ENCODE data around the gene SIN3A. TPM values are rescaled to one million over a fixed set of nuclear protein-coding genes. Genes with fewer than 3 reads are reported as not detected.
"Not testable (repeated sequence)": the region's sequence is repeated elsewhere in the genome, so short reads cannot be mapped to it uniquely, and the experiment has no call there.

The SIN3A gene
- total RNA-seq, 1 donor from 2014 or later = 94.7 TPM

- intact Hi-C loops (cut with micrococcal nuclease) = no loop called here
Observed at GRCh38 chr15:75358771-75359536, 92.5 kb downstream of the SIN3A start.

GRCh38 chr15:75357976-75358673 is 93.4 kb downstream of the SIN3A start:
- intact Hi-C loops (cut with micrococcal nuclease) = no loop called here

- intact Hi-C loops (cut with micrococcal nuclease) = no loop called here
Observed at GRCh38 chr15:75356517-75356916, 95.0 kb downstream of the SIN3A start.

- intact Hi-C loops (cut with micrococcal nuclease) = no loop called here
Observed at GRCh38 chr15:75356006-75356405, 95.5 kb downstream of the SIN3A start.

- intact Hi-C loops (cut with micrococcal nuclease) = no loop called here
Observed at GRCh38 chr15:75355369-75355768, 96.1 kb downstream of the SIN3A start.

- intact Hi-C loops (cut with micrococcal nuclease) = no loop called here
Observed at GRCh38 chr15:75354454-75354853, 97.0 kb downstream of the SIN3A start.

GRCh38 chr15:75353604-75354003 is 97.9 kb downstream of the SIN3A start:
- intact Hi-C loops (cut with micrococcal nuclease) = no loop called here

GRCh38 chr15:75352186-75353080 is 99.1 kb downstream of the SIN3A start:
- intact Hi-C loops (cut with micrococcal nuclease) = no loop called here

GRCh38 chr15:75350601-75351361 is 100.7 kb downstream of the SIN3A start:
- intact Hi-C loops (cut with micrococcal nuclease) = no loop called here

- intact Hi-C loops (cut with micrococcal nuclease) = no loop called here
Observed at GRCh38 chr15:75349851-75350588, 101.5 kb downstream of the SIN3A start.

GRCh38 chr15:75349351-75349669 is 102.2 kb downstream of the SIN3A start:
- intact Hi-C loops (cut with micrococcal nuclease) = not testable (repeated sequence)

GRCh38 chr15:75348562-75349350 is 102.7 kb downstream of the SIN3A start:
- intact Hi-C loops (cut with micrococcal nuclease) = no loop called here

- intact Hi-C loops (cut with micrococcal nuclease) = no loop called here
Observed at GRCh38 chr15:75348034-75348561, 103.4 kb downstream of the SIN3A start.

GRCh38 chr15:75347222-75348033 is 104.1 kb downstream of the SIN3A start:
- intact Hi-C loops (cut with micrococcal nuclease) = no loop called here

- intact Hi-C loops (cut with micrococcal nuclease) = no loop called here
Observed at GRCh38 chr15:75346796-75347221, 104.7 kb downstream of the SIN3A start, which contains the start of gene NEIL1. Gene NEIL1, plus strand, starts transcription at chr15:75347039. Its CDS starts 1,867 bp downstream, at chr15:75348906.

- intact Hi-C loops (cut with micrococcal nuclease) = not testable (repeated sequence)
Observed at GRCh38 chr15:75343953-75344352, 107.5 kb downstream of the SIN3A start.

- intact Hi-C loops (cut with micrococcal nuclease) = no loop called here
Observed at GRCh38 chr15:75342221-75342620, 109.3 kb downstream of the SIN3A start.

- intact Hi-C loops (cut with micrococcal nuclease) = no loop called here
Observed at GRCh38 chr15:75339531-75340240, 111.8 kb downstream of the SIN3A start.

All from T-helper 2 cell treated with Interferon-gamma antibody and Interleukin-4, amounts not matched to agents 100 ng/mL and 5 ng/mL, for 36 hours (primary cell).